Calu3 (cell line): Measurements from ENCODE around the gene GALK1. TPM values are rescaled to one million over a fixed set of nuclear protein-coding genes. Genes with fewer than 3 reads are reported as not detected.

Source experiments
- BruUV-seq: library from RNA; stranded (reverse); fragments of 400-500 nt; replicated peaks from 2 replicates; lab custom pipeline; 2021; lab: Mats Ljungman, UMichigan
- CTCF ChIA-PET: fragments of 300-600 bp; sonication (Branson Sonifier 250); formaldehyde crosslinking; loops from one replicate; lab custom pipeline; 2022; ENCODE audit warnings: antibody characterized with exemption; lab: Charles Lee
- DNase-seq: peaks from one replicate; pipeline ENCODE4 v3.0.0; 2022
- H3K27ac Mint-ChIP-seq: one replicate; pipeline ENCODE4 v1.8.0; 2022; ENCODE audit warnings: mixed read lengths; ENCODE audit not compliant: unreplicated experiment
- H3K27me3 Mint-ChIP-seq: one replicate; pipeline ENCODE4 v1.8.0; 2022; ENCODE audit warnings: mixed read lengths; ENCODE audit not compliant: unreplicated experiment
- H3K36me3 Mint-ChIP-seq: one replicate; pipeline ENCODE4 v1.8.0; 2022; ENCODE audit warnings: mild to moderate bottlenecking, moderate library complexity, mixed read lengths; ENCODE audit not compliant: insufficient read depth, unreplicated experiment
- H3K4me1 Mint-ChIP-seq: one replicate; pipeline ENCODE4 v1.8.0; 2022; ENCODE audit warnings: mild to moderate bottlenecking, low read depth, mixed read lengths; ENCODE audit not compliant: unreplicated experiment
- H3K4me3 Mint-ChIP-seq: one replicate; pipeline ENCODE4 v1.8.0; 2022; ENCODE audit warnings: mild to moderate bottlenecking, low read depth, moderate library complexity, mixed read lengths; ENCODE audit not compliant: unreplicated experiment
- H3K9me3 Mint-ChIP-seq: one replicate; pipeline ENCODE4 v1.8.0; 2022; ENCODE audit warnings: low read depth, mixed read lengths; ENCODE audit not compliant: unreplicated experiment
- intact Hi-C: fragments of 100-400 bp; cut with micrococcal nuclease; formaldehyde crosslinking; loops from one replicate; pipeline ENCODE4 v1.10.0; 2022; ENCODE audit not compliant: unreplicated experiment
- total RNA-seq: library from RNA; stranded (reverse); gene quantifications from 2 replicates; pipeline ENCODE4 v1.2.3, GENCODE V29; 2022
- TF ChIP-seq, protein P1 (sequence below): fragments of 200-600 bp; IDR thresholded peaks from one replicate; pipeline ENCODE4 v1.8.0; 2022; ENCODE audit warnings: antibody characterized with exemption; ENCODE audit not compliant: unreplicated experiment

The GALK1 gene
- total RNA-seq, 1 experiment from 2014 or later = 20.4 TPM

DNA sequence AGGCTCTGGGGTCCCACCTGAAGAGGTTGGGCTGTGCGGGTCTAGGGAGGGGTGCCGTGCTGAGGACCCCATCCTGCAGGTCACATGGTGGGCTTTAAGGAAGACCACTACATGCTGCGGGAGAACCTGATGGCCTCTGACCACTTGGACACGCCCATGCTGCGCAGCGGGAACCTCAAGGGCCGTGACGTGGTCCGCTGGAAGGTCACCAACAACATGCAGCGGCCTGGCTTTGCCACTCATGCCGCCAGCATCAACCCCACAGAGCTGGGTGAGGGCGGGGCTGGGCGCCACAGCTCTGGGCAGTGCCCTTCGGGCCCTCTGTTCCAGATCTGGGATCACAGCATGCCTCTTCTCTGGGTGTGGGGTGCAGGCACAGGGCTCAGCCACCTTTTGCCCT lies 25.2 kb downstream of the GALK1 start:
- Mint-ChIP-seq H3K27me3 (no peaks in the 10 kb centered on the region), H3K4me1 (no peaks in the 10 kb centered on the region), H3K9me3 (no peaks in the 10 kb centered on the region), H3K27ac (no peak overlapping the region), H3K4me3 (no peak overlapping the region), H3K36me3 (peaks cover 87% of the 10 kb centered on the region)
- TF ChIP-seq, protein P1, sequence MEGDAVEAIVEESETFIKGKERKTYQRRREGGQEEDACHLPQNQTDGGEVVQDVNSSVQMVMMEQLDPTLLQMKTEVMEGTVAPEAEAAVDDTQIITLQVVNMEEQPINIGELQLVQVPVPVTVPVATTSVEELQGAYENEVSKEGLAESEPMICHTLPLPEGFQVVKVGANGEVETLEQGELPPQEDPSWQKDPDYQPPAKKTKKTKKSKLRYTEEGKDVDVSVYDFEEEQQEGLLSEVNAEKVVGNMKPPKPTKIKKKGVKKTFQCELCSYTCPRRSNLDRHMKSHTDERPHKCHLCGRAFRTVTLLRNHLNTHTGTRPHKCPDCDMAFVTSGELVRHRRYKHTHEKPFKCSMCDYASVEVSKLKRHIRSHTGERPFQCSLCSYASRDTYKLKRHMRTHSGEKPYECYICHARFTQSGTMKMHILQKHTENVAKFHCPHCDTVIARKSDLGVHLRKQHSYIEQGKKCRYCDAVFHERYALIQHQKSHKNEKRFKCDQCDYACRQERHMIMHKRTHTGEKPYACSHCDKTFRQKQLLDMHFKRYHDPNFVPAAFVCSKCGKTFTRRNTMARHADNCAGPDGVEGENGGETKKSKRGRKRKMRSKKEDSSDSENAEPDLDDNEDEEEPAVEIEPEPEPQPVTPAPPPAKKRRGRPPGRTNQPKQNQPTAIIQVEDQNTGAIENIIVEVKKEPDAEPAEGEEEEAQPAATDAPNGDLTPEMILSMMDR = no peak
- CTCF ChIA-PET = no interaction called here
- no TSS peak for BruUV-seq
- no peak for DNase-seq
- intact Hi-C loops = no loop called here

DNA sequence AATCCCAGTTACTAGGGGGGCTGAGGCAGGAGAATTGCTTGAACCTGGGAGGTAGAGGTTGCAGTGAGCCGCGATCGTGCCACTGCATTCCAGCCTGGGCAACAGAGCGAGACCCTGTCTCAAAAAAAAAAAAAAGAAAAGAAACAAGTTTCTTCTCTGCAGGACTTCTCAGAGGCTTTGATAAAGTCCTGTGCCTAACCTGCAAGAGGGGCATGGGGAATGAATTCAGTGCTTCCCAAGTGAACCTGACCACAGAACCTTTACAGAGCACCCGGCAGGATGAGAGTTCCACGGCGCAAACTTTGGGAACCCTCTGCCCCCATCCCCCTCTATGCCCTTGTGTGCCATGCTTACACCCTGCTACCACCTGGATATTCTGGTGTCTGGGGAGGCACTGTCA lies 25.8 kb downstream of the GALK1 start:
- no peak for DNase-seq
- CTCF ChIA-PET = no interaction called here
- Mint-ChIP-seq H3K27ac (no peak overlapping the region), H3K36me3 (peaks cover 87% of the 10 kb centered on the region), H3K27me3 (no peaks in the 10 kb centered on the region), H3K4me3 (no peak overlapping the region), H3K4me1 (no peaks in the 10 kb centered on the region), H3K9me3 (no peaks in the 10 kb centered on the region)
- intact Hi-C loops = no loop called here
- no TSS peak for BruUV-seq
- TF ChIP-seq, protein P1 = no peak

DNA sequence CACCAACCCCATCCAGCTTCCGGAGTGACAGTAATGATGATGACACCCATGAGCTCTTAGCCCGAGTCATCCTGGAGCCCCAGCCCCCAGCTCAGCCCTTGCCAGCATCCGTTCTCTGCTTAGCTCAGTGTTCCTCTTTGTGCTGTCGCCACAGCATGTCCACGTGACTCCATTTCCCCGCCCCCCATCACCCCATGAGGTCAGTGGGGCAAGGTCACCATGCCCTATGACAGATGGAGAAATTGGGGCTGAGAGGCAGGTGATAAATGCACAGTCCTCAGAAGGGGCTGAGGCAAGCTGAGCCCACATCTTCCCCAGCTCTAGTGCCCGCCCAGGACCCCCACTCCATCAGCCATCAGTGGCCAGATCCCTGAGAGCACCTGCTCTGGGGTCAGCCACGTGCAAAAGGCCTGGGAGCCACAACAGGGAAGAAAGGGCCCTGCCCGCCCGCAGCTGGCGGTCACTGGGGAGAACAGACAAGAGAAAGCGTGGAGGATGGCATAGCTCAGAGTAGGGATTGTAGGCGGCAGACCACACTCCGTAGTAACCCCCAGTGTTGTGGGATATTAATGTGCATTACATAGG lies 26.7 kb downstream of the GALK1 start:
- peaks cover 88% of the 10 kb centered on the region for H3K36me3 Mint-ChIP-seq
- intact Hi-C loops = no loop called here
- no peaks in the 10 kb centered on the region for H3K9me3 Mint-ChIP-seq
- no peak overlapping the region for H3K27ac Mint-ChIP-seq
- no peaks in the 10 kb centered on the region for H3K27me3 Mint-ChIP-seq
- no peak overlapping the region for H3K4me3 Mint-ChIP-seq
- DNase-seq = no peak
- CTCF ChIA-PET = interaction anchor here (0.7 kb wide), 1 partner anchor 43 kb away, joined by 4 read pairs; no protein-coding TSS in a partner anchor
- H3K4me1 Mint-ChIP-seq = no peaks in the 10 kb centered on the region
- no TSS peak for BruUV-seq
- TF ChIP-seq, protein P1 = no peak

DNA sequence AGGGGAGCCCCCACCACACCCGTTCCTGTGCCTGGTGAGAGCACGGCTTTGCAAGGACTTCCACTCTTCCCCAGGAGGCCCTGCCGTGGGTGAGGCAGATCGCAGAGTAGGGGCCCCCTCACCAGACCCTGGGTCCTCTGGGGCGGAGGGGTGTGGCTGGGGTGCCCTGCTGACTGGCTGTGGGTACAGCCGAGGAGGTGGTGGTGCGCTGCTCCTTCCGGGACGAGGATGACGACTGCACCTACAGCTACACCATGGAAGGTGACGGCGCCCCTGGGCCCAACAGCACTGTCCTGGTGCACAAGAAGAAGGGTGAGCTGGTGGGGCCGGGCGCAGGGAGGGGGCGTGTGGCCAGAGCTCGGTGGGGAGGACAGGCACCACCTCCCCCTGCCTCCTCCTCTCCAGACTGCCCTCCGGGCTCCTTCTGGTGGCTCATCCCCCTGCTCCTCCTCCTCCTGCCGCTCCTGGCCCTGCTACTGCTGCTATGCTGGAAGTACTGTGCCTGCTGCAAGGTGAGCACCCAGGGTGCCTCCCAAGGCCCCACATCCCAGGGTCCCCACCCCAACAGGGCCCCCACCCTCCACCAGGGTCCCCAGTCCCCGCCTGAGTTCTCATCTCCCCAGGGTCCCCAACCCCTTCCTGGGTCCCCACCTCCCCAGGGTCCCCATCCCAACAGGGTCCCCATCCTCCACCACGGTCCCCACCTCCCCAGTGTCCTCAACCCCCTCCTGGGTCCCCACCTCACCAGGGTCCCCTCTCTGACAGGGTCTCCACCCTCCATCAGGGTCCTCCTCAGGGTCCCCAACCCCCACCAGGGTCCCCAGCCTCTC lies 27.6 kb downstream of the GALK1 start:
- H3K27ac Mint-ChIP-seq = no peak overlapping the region
- no peaks in the 10 kb centered on the region for H3K4me1 Mint-ChIP-seq
- peaks cover 86% of the 10 kb centered on the region for H3K36me3 Mint-ChIP-seq
- no TSS peak for BruUV-seq
- CTCF ChIA-PET = no interaction called here
- H3K9me3 Mint-ChIP-seq = no peaks in the 10 kb centered on the region
- no peak for DNase-seq
- H3K4me3 Mint-ChIP-seq = no peak overlapping the region
- TF ChIP-seq, protein P1 = no peak
- no peaks in the 10 kb centered on the region for H3K27me3 Mint-ChIP-seq
- intact Hi-C loops = no loop called here
